Skeletal muscle tissue (tissue), 4 donors: ENCODE results near the gene GLP2R. TPM values are rescaled to one million over a fixed set of nuclear protein-coding genes. Genes with fewer than 3 reads are reported as not detected.
A peak's percentile ranks its signal among the peaks of the same experiment; 100 is the strongest.

Source experiments
- H3K27ac ChIP-seq: one replicate; pipeline ENCODE4 v1.7.0; 2013; ENCODE audit warnings: mild to moderate bottlenecking, low read depth, low read length, inconsistent platforms
- H3K27me3 ChIP-seq, 3 donors: one replicate each; pipeline ENCODE4 v1.7.0; 2013; ENCODE audit warnings: low read length in 3 of 3; ENCODE audit not compliant: control insufficient read depth in 3 of 3, insufficient read depth in 3 of 3
- H3K36me3 ChIP-seq, 3 donors: one replicate each; pipeline ENCODE4 v1.7.0; 2013; ENCODE audit warnings: low read length in 3 of 3; ENCODE audit not compliant: control insufficient read depth in 3 of 3, insufficient read depth in 3 of 3
- H3K4me1 ChIP-seq, 3 donors: one replicate each; pipeline ENCODE4 v1.7.0; 2013; ENCODE audit warnings: low read length in 3 of 3, mild to moderate bottlenecking in 3 of 3; ENCODE audit not compliant: control insufficient read depth in 3 of 3, insufficient read depth in 3 of 3
- H3K4me3 ChIP-seq, 3 donors: one replicate each; pipeline ENCODE4 v1.7.0; 2013; ENCODE audit warnings: low read length in 3 of 3
- H3K9ac ChIP-seq, 3 donors: one replicate each; pipeline ENCODE4 v1.7.0; 2013; ENCODE audit warnings: low read length in 3 of 3, mild to moderate bottlenecking in 3 of 3, moderate library complexity in 2 of 3, low read depth in 1 of 3
- H3K9me3 ChIP-seq, 3 donors: one replicate each; pipeline ENCODE4 v1.7.0; 2013; ENCODE audit warnings: low read length in 3 of 3; ENCODE audit not compliant: control insufficient read depth in 3 of 3
- total RNA-seq: library from RNA; depleted of rRNA; stranded (reverse); fragments of >200 nt; gene quantifications from one replicate; pipeline ENCODE4 v1.2.3, GENCODE V29; 2014
- donor health status: Osteomylitis.

Gene GLP2R
- total RNA-seq, 1 donor from 2014 or later: not detected

DNA sequence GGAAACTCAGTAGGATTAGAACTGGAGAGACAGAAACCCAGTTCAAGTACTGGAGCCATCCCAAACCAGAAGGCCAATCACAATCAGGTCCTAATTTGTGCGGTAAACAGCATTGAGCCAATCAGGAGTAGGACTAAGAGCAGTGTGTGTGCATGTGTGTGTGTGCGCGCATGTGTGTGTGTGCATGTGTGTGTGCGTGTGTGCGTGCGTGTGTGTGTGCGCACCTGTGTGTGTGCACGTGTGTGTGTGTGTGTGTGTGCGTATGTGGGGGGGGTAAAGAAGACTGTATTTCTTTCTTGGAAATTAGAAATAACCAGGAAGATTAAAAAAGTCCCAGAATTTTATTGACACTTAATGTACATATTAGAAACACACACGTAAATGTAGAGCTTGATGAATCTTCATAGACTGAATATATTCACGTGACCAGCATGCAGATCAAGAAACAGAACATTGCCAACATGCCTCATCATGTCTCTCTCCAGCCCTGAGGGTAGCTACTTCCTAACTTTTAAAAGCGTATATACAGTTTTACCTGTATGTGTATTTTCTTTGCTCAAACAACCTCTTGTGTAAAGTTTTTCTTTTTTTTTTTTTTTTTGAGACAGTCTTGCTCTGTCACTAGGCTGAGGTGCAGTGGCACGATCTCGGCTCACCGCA lies 33.4 kb upstream of the GLP2R start:
- H3K27me3 ChIP-seq: no peaks in the 10 kb centered on the region
- H3K4me1 ChIP-seq: peaks cover 26 to 37% (median 34%) of the 10 kb centered on the region in 3 donors
- peak overlapping the region in 1 of 3 donors; percentile 61 for H3K9ac ChIP-seq
- H3K27ac ChIP-seq: no peak overlapping the region
- no peaks in the 10 kb centered on the region for H3K9me3 ChIP-seq
- H3K4me3 ChIP-seq: peak overlapping the region in 1 of 3 donors; percentile 82
- H3K36me3 ChIP-seq: no peaks in the 10 kb centered on the region

DNA sequence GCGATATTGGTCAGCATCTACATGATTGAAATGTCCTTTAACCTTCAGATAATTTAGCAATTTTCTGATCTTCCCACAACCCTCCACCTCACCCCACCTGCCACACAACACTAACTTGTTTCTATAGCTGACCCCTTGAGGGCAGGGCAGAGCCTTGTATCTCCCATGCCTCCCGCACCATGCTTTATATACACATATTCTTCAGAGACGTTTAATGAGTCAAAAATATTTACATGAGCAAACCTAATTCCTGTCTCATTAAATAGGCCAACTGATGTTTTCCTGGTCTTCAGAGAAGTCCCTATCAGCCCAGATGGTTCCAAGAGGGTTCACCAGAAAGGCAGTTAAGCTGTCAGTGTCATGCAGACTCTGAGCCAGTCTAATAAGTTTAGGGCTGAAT lies 27.7 kb upstream of the GLP2R start:
- no peaks in the 10 kb centered on the region for H3K9me3 ChIP-seq
- no peaks in the 10 kb centered on the region for H3K36me3 ChIP-seq
- no peak overlapping the region for H3K9ac ChIP-seq
- H3K4me3 ChIP-seq: no peak overlapping the region
- no peak overlapping the region for H3K27ac ChIP-seq
- H3K27me3 ChIP-seq: peaks cover 0 to 2% (median 0%) of the 10 kb centered on the region in 3 donors
- peaks cover 0 to 4% (median 0%) of the 10 kb centered on the region in 3 donors for H3K4me1 ChIP-seq

- Histone ChIP-seq H3K9me3 (peaks cover 0 to 2% (median 0%) of the 10 kb centered on the region in 3 donors), H3K4me3 (no peak overlapping the region), H3K27ac (no peak overlapping the region), H3K4me1 (peaks cover 0 to 4% (median 0%) of the 10 kb centered on the region in 3 donors), H3K36me3 (no peaks in the 10 kb centered on the region), H3K27me3 (peaks cover 0 to 2% (median 0%) of the 10 kb centered on the region in 3 donors), H3K9ac (no peak overlapping the region)
These were observed 27.0 kb upstream of the GLP2R start for GRCh38 chr17:9798724-9799123.

DNA sequence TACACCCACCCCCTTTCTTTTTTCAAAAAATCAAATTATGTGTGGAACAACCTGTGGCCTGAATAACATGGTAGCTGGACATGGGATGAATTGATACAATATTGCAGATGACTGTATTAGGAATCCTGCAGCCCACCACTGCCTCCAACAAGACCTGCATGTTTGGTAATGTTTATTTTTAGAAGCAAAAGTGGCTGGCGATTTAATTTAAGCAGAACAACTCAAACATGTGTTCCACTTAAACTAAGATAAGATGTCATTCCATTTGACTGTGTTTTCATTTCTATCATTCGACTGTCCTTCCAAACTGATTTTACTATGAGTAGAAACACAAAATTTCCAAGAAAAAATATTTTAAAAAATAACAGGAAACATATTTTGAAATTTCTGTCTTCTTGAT lies 24.2 kb upstream of the GLP2R start:
- Histone ChIP-seq H3K9ac (no peak overlapping the region), H3K36me3 (no peaks in the 10 kb centered on the region), H3K27me3 (peaks cover 0 to 2% (median 0%) of the 10 kb centered on the region in 3 donors), H3K9me3 (peaks cover 2 to 4% (median 3%) of the 10 kb centered on the region in 3 donors), H3K27ac (no peak overlapping the region), H3K4me1 (peaks cover 0 to 4% (median 0%) of the 10 kb centered on the region in 3 donors), H3K4me3 (no peak overlapping the region)

DNA sequence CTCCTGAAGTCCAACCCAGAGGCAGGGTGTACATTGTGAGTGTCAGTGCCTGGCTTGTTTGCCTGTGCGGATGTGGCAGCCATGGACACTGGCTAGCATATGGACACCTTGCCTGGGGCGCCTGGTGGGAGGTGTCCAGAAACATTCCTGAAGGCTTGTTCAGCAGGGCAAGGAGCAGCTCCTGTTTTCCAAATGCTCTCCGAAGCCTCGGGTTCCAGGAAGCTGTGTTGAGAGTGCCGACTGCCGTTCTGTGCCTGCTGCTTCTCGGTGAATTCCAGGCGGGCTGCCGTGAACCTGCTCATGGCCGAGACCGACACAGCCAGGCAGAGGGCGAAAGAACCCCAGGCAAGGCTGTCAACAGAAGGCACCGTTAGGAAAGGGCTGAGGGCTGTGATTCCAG lies 23.4 kb upstream of the GLP2R start:
- no peak overlapping the region for H3K27ac ChIP-seq
- no peaks in the 10 kb centered on the region for H3K36me3 ChIP-seq
- peaks cover 0 to 4% (median 0%) of the 10 kb centered on the region in 3 donors for H3K4me1 ChIP-seq
- no peak overlapping the region for H3K9ac ChIP-seq
- peaks cover 2 to 4% (median 3%) of the 10 kb centered on the region in 3 donors for H3K9me3 ChIP-seq
- H3K27me3 ChIP-seq: peaks cover 0 to 2% (median 0%) of the 10 kb centered on the region in 3 donors
- H3K4me3 ChIP-seq: no peak overlapping the region

DNA sequence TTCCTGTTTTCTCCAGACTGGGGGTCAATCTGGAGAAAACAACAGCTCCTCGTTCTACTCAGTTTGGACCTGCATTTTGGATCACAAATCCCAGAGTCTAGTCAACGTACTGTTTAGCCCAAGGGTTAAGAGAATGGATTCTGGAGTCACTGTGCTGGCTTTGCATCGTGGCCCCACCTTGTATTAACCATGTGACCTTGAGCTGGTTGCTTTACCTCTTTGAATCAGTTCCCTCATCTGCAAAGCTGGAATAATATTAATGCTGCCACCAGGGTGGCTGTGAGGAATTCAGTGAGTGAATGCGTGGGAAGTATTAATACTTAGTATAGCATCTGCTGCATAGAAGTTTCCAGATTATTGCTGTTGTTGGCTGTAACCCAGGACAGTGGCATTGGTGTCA lies 23.0 kb upstream of the GLP2R start:
- Histone ChIP-seq H3K4me1 (peaks cover 0 to 4% (median 0%) of the 10 kb centered on the region in 3 donors), H3K9ac (no peak overlapping the region), H3K36me3 (no peaks in the 10 kb centered on the region), H3K27ac (no peak overlapping the region), H3K9me3 (peaks cover 2 to 4% (median 3%) of the 10 kb centered on the region in 3 donors), H3K4me3 (no peak overlapping the region), H3K27me3 (peaks cover 0 to 2% (median 0%) of the 10 kb centered on the region in 3 donors)

DNA sequence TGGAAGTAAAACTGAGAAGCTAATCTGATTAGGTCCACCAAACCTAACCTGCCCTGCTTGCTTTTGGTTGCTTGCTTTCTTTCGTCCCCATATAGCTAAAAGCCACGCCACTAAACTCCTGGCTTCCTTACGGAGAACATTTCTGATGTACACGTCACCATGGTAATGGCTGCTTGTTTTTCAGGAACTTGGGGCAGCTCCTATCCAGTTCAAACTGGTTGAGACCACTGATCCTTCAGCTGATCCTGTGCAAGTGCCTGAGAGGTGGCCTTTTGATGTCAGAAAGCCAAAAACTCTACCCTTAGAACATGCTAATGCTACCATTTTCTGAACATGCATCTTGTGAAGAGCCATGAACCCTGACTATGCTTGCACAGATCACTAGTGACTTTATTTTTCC lies 20.0 kb upstream of the GLP2R start:
- H3K27me3 ChIP-seq: peaks cover 0 to 2% (median 0%) of the 10 kb centered on the region in 3 donors
- peaks cover 2 to 4% (median 3%) of the 10 kb centered on the region in 3 donors for H3K9me3 ChIP-seq
- H3K36me3 ChIP-seq: no peaks in the 10 kb centered on the region
- H3K4me3 ChIP-seq: no peak overlapping the region
- no peak overlapping the region for H3K9ac ChIP-seq
- no peak overlapping the region for H3K27ac ChIP-seq
- peaks cover 0 to 4% (median 0%) of the 10 kb centered on the region in 3 donors for H3K4me1 ChIP-seq

GRCh38 chr17:9806699-9807098 lies 19.0 kb upstream of the GLP2R start:
- Histone ChIP-seq H3K36me3 (no peaks in the 10 kb centered on the region), H3K9ac (no peak overlapping the region), H3K9me3 (peaks cover 2 to 4% (median 3%) of the 10 kb centered on the region in 3 donors), H3K27me3 (peaks cover 0 to 2% (median 0%) of the 10 kb centered on the region in 3 donors), H3K4me1 (peaks cover 0 to 4% (median 0%) of the 10 kb centered on the region in 3 donors), H3K27ac (no peak overlapping the region), H3K4me3 (no peak overlapping the region)

DNA sequence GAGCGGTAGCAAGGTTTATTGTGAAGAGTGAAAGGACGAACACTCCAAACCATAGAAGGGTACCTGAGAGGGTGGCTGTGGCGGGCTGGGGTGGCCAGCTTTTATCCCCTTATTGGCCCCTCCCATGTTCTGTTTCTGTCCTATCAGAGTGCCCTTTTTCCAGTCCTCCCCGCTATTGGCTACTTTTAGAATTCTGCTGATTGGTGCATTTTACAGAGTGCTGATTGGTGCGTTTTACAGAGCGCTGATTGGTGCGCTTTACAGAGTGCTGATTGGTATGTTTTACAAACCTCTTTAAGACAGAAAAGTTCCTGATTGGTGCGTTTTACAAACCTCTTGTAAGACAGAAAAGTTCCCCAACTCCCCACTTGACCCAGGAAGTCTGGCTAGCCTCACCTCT lies 16.3 kb upstream of the GLP2R start:
- Histone ChIP-seq H3K9me3 (peaks cover 0 to 3% (median 2%) of the 10 kb centered on the region in 3 donors), H3K4me3 (no peak overlapping the region), H3K36me3 (no peaks in the 10 kb centered on the region), H3K27me3 (no peaks in the 10 kb centered on the region), H3K9ac (no peak overlapping the region), H3K27ac (no peak overlapping the region), H3K4me1 (no peaks in the 10 kb centered on the region)

- Histone ChIP-seq H3K36me3 (no peaks in the 10 kb centered on the region), H3K4me3 (no peak overlapping the region), H3K4me1 (no peaks in the 10 kb centered on the region), H3K27me3 (no peaks in the 10 kb centered on the region), H3K9ac (no peak overlapping the region), H3K9me3 (peaks cover 0 to 3% (median 0%) of the 10 kb centered on the region in 3 donors), H3K27ac (no peak overlapping the region)
These were observed 15.4 kb upstream of the GLP2R start for GRCh38 chr17:9810100-9810949.
